Measurements from ENCODE around the gene RTTN.

DNA sequence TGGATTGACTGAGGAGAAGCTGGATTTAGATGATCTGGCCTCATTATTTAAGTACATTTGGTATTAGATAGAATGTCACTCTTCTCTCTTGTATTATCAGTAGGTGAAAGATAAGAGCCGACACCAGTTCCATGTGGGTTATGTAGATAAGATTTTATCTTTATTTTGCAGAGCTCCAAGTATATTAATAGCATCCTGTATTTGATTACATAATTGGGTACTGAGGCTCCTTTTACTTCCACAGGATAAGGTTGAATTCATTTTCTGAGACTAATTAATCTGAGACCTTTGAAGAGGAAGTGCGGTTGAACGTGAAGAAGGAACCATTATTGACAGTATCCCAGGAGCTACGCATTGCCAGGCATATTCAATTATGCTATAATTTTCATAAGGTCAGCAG is 225.0 kb downstream of the RTTN start:
- TF ChIP-seq, protein P1, sequence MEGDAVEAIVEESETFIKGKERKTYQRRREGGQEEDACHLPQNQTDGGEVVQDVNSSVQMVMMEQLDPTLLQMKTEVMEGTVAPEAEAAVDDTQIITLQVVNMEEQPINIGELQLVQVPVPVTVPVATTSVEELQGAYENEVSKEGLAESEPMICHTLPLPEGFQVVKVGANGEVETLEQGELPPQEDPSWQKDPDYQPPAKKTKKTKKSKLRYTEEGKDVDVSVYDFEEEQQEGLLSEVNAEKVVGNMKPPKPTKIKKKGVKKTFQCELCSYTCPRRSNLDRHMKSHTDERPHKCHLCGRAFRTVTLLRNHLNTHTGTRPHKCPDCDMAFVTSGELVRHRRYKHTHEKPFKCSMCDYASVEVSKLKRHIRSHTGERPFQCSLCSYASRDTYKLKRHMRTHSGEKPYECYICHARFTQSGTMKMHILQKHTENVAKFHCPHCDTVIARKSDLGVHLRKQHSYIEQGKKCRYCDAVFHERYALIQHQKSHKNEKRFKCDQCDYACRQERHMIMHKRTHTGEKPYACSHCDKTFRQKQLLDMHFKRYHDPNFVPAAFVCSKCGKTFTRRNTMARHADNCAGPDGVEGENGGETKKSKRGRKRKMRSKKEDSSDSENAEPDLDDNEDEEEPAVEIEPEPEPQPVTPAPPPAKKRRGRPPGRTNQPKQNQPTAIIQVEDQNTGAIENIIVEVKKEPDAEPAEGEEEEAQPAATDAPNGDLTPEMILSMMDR (conservative IDR thresholded peaks at IDR 0.05; ENCODE audit: low read length) = no peak
- no peak for TF ChIP-seq EZH2phosphoT487 (IDR thresholded peaks at IDR 0.05; ENCODE audit: borderline replicate concordance)
